ENCODE data around the gene DPEP3.

DNA sequence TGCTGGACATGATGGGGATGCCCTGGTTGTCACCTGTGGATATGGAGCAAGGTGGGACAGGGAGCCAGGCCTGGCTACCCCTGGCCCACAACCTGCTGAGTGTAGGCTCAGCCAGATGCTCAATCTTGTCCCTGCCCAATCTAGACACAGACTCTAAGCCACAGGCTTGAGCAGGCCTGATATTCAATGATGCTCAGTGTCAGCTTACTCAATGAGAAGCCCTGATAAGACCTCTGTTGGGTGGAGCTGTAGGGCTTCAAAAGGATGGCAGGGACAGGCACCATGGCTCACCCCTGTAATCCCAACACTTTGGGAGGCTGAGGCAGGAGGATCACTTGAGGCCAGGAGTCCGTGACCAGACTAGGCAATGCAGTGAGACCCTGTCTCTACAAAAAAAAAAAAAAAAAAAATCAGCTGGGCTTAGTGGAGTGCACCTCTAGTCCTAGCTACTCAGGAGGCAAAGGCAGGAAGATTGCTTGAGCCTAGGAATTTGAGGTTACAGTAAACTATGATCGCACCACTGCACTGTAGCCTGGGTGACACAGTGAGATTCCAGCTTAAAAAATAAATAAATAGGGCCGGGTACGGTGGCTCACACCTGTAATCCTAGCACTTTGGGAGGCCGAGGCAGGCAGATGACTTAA, 39.7 kb downstream of the DPEP3 start:
- TF ChIP-seq POLR2A (IDR thresholded peaks at IDR 0.05), result no peak
- TF ChIP-seq, protein P1, sequence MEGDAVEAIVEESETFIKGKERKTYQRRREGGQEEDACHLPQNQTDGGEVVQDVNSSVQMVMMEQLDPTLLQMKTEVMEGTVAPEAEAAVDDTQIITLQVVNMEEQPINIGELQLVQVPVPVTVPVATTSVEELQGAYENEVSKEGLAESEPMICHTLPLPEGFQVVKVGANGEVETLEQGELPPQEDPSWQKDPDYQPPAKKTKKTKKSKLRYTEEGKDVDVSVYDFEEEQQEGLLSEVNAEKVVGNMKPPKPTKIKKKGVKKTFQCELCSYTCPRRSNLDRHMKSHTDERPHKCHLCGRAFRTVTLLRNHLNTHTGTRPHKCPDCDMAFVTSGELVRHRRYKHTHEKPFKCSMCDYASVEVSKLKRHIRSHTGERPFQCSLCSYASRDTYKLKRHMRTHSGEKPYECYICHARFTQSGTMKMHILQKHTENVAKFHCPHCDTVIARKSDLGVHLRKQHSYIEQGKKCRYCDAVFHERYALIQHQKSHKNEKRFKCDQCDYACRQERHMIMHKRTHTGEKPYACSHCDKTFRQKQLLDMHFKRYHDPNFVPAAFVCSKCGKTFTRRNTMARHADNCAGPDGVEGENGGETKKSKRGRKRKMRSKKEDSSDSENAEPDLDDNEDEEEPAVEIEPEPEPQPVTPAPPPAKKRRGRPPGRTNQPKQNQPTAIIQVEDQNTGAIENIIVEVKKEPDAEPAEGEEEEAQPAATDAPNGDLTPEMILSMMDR (IDR thresholded peaks at IDR 0.05), result no peak

All from body of pancreas (tissue), 4 donors.